ENCODE measurements around the gene FBN1.
A peak's percentile ranks its signal among the peaks of the same experiment; 100 is the strongest.

FBN1 gene

DNA sequence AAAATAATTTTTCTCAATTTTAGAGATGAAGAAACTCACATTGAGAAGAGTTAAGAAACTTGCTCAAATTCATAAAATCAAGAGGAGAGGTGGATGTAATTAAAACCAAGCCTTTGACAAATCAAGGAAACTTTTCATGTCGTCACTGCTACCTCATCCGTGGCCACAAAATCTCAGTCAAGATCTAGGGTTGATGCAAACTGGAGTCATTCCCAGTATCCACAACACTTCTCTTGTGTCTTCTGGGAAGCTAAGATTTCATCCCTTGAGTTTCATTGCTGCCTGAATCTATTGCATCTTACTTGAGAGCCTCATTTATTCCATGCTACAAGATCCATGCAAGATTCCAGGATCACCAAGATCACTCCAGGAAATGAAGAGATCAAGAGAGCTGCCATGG, 5.4 kb upstream of the FBN1 start:
- no peak for DNase-seq

DNA sequence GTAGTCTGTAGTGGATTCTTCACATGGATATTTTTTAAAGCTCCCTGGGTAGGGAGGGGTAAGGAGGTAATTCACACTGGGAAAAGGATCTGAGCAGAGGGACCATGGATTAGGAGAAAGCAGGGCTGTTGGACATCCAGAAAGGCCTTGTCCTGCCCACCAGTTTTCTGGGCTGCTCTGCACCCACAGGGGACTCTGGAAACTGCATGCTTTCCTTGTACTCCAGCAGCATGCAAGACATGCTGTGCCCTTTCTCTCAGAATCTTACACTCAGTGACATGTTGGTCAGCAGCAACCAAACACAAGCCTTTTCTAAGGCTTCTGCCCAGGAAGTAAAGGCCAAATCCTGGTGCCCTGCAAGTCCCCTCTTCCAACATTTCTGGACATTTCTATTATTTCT, 2.5 kb upstream of the FBN1 start:
- no peak for DNase-seq

DNA sequence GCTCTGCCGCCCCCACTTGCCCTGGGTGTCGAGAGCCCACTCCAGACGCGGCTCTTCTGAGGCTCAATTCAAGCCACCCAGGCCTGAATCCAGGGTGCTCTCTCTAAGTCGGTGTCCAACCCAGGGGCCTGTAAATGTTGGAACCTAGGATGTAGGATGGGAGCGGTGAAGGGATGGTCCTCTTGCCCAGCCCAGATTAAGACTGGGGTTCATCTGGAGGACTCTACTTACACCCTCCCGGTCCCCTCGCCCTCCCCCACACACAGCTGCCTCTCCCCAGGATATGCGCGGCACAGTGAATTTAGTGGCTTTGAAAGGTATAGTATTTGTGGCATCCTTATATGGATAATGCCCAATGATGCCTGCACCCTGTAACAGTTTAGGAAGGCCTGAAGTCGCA, 822 bp upstream of the FBN1 start:
- no peak for DNase-seq

DNA sequence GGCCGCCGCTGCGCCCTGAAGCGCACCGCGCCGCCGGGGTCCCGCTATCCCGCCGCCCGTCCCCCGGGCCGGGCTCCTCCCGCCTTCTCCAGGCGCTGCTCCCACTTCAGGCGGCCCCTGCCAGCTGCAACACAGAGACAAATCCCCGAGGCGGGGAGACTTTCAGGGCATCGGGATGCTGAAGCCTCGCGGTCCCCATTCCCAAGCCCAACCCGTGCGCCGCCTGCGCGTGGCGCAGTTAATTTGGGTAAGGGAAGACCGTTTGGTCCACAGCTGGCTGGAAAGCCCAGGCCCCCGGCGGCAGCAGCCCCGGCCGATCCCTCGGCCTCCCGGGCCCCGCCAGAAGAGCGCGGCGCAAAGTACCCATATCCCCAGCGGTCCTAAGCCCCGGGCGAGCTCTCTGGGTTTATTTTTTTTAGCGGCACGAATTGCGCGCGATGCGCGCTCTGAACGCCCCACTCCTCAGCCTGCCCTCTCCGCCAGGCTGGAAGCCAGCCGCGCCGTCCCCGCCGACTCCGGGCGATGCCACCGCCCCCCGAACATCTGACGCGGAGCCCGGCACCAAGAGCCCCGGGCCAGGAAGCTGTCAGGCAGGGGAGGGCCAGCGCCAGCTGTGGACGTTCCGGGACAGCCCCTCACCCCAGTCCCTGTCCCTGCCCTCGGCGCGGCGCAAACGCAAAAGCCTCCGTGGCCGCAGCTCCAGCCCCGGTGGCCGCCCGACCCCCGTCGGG, 517 bp downstream of the FBN1 start:
- DNase-seq, result peak; percentile 64

DNA sequence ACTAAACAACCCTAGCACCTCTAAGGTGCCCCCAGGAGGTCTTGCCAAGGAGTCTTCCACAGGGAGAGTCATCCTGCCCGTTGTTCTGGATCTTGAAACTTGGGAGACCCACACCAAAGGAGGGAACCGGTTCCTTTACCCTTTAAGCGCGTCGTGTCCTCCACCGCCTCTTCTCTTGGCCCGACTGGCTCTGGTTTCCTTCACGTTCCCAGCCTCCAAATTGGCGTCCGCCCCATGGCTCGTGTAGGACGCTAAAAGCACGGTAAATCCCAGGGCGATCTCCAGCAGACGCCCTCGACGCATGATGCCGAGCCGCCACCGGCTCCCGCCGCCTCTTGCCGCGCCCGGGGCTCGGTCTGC, 1.1 kb downstream of the FBN1 start:
- no peak for DNase-seq

DNA sequence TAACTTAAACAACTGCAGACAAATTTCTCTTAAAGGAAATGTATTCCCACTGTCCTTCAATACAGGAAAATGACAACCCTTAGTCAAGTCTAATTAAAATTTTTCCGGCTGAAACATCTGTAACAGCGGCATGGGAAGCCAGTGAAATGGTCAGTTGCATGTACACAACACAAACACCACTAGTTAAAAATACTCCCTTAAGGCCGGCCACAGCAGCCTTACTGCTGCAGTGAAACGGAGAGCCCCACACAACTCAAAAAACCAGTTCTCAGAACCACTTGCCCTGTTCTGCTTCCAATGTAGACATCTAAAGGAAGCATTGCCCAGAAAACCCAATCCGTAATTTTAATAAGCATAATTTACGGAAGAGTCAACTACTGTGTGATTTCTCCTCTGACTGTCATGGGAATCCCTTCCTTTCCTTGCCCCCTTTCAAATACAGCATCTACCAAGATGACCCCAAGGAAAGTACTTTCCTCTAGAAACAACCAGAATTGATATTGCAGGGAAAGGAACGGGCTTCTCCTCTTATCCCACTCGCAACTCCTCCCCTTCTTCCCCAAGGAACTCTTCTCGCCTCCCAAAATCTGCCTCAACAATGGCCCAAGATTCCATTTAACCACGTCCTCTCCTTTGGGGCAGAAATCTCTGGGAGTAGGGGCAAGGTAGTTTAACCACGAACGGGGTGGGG, 1.6 kb downstream of the FBN1 start:
- no peak for DNase-seq

DNA sequence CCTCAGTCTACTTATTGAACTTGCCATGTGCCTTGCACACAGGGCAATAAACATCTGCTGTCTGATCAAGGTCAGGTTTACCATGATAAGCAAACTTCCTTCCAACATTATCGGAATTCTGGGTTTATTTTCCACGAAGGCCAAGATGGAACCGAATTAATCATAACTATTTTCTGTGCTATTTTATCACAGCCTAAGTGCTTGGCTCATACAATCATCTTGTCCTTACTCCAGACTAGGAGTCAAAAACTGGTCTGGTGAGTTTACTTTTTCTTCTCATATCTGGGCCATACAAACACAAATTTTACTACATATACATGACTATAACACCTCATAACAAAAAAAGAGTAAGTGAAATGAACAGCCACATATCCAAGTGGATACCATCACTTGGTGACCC, 2.3 kb downstream of the FBN1 start:
- DNase-seq, result no peak

DNA sequence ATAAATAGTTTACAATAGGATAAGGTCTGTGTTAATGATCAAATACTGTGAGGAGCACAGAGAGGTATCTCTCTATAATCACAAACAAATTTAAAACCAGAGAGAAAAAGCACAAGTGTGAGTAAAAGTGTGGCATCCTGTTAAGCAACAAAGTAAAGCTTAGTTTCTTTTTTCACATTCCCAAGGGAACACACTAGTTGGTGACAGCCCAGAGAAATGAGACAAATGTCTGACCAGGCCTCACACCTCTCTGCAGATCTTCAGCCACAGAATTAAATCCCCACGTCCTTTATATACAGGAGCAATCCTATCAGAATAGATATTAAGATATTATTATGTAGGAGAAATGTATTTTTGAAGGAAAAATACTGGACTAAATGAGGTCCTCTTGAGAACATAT, 2.7 kb downstream of the FBN1 start:
- DNase-seq, result no peak

DNA sequence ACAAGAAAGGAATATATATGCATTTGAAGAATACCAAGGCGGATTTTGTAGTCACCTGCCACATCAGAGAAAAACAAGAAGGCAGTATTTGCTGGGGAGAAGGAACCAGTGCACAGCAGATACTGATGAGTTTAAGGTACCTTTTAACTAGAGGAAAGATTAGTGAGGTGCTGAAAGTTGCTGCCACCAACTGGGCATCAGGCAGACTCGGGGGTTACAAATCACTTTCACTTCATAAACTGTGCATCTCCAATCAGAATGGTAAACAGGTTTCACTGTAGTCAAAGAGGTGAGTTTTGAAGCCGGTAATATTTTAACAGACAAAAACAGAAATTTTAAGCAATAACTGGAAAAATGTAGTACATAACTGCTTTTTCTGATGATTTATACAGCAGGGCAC, 4.1 kb downstream of the FBN1 start:
- peak; percentile 51 for DNase-seq

DNA sequence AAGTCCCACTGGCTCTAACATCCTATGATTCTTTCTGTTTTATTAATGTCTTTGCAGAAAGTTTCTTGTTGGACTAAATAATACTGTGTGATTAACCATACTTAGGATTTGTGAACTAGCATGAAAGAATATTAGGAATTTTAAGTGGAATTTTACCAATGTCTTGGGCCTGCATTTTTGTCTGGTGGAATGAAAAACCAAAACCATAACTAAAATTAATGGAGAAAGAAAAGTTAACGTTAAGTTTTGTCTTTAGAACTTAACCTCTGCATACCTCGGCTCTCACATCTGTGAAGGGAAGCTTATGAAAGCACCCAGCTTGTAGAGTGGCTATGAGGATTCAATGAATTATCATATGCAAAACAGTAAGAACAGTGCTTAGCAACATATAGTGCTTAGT, 6.5 kb downstream of the FBN1 start:
- peak; percentile 41 for DNase-seq

DNA sequence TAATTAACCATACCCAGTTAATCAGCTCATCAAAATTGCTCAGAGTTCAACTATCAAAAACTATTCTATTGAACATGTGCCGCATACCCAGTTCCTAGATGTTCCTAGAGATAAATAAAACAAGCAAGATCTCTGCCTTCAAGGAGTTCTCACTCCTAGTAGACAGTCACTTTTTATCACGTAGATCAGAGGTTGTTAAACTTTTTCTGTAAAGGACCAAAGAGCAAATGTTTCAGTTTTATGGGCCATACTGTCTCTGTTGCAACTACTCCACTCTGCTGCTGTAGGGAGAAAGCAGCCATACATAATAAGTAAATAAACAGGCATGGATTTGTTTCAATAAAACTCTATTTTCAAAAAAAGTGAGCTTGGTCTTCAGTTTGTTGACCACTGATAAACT, 7.9 kb downstream of the FBN1 start:
- DNase-seq, result no peak

DNA sequence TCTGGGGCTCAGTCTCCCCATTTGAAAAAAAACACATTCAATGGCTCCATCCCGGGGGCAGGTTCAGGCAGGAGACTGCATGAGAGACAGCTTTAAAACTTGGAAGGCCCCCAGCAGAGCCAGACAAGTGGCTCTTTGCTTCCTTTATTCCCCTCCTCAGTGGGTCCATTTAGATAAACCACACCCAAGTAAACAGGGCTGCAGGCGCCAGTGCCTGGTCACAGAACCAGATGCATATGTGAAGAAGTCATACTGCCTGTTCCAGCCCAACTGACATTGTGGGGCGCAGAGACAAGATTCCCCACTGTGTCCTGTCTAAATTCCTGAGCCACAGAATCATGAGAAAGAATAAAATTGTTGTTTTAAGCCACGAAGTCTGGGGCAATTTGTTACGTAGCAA, 9.0 kb downstream of the FBN1 start:
- peak; percentile 53 for DNase-seq

DNA sequence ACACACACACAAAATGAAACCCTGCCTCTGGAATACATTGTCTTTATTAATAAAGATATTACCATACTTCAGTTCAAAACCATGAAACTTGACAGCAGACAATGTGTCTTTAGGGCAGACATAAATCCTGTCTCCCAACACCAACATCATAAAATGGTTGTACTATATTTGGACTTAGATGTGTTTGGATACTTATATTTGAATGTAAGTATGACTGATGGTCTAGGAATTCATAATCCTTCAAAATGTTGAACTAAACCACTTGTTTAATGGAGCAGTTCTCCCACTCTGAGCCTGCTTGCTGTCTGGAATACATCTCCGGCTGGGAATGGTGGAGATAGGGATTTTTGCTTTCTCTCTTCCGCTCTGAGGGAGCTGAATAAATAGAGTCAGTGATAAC, 10.6 kb downstream of the FBN1 start:
- DNase-seq, result peak; percentile 88

DNA sequence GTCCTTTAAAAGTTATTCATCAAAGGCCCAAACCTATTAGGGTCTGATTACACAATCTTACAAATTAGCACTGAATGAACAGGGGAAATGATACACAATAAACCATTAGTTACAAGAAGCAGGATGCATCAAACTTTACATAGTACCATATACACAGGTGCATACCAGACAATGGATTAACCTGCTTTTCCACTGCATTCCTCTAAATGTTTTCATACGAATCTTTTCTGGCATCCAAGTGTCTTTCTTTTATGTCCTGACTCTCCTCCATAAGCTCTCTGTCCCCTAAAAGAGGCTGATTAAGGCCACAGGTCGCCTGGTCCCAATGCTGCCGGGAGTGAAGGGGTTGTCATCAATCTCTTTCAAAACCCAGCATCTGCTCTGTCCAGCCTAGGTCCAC, 11.4 kb downstream of the FBN1 start:
- DNase-seq, result no peak

DNA sequence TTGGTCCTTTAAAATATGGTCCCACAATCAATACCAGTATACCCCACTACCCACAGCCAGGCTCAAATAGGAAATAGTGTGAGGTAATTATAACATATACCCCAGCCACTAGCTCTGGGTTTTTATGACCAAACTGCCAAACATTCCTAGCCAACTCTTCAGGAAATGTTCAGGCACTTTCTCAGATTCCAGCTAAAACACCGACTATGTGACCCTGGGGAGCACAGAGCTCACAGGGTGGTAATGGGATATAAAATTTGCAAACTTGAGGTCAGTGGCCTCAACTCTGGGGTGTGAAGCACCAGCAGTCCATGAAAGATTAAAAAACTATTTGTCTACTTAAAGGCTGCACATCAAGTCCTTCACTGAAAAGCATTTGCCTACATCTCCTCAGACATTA, 12.9 kb downstream of the FBN1 start:
- peak; percentile 59 for DNase-seq

DNA sequence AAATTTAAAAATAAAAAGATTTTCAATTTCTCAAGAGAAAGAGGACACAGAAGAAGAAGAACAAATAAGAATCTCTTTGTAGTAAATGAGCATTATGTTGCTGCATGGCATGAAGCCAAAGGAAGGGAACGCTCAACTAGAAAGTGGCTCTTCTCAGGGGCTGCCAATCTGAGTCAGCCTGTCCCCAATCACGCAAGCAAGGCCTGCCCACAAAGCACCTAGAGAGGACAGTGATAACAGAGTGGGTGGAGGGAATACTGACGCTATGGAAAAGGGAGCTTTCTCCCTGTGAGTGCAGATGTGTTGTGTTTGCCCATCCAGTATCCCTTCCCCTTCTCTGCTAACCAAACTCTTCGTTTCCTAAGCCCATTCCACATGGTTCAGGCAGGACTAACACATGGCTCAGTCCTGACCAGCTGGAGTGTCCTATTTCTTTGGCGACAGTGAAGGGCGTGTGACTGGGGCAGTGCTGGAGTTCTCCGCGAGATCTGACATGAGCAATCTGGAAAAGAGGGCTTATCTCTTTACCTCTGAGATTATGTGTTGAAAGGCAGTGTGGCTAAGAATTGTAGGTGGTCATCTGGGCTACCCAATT, 14.2 kb downstream of the FBN1 start:
- no peak for DNase-seq

DNA sequence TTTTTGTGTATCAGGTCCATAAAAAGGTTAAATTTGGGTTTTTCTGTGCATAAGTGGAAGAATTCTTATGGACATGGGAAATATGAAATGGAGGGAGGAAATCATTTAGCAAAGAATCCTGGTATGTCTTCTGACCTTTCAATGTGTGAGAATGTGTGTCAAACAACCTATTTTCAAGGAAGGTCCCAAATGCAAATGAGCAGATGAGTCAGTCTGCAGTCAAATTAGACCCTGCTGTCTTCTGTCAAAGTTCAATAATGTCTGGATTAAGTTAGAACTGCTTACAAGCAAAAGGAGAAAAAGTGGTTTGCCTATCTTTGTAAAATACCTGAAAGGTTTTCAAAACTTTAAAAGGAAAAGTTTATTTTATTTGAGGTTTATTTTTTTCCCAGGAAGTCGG, 15.3 kb downstream of the FBN1 start:
- no peak for DNase-seq

DNA sequence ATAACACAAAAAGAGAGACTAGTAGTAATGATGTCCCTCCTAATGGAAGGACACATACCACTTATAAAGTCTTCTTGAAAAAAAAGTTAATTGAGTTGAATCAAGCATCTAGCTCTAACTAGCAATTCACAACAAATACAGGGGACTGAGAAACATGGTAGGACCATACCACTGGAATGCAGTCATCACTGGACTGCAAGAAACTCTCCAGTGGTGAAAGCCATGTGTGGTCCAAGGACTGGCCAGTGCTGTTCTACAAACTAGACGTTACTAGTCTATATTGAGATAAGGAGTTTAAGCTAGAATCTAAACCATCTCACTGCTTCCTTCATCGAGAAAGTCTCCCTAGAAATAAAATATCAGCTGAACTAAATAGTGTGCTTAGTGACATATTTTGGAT, 16.7 kb downstream of the FBN1 start:
- no peak for DNase-seq

DNA sequence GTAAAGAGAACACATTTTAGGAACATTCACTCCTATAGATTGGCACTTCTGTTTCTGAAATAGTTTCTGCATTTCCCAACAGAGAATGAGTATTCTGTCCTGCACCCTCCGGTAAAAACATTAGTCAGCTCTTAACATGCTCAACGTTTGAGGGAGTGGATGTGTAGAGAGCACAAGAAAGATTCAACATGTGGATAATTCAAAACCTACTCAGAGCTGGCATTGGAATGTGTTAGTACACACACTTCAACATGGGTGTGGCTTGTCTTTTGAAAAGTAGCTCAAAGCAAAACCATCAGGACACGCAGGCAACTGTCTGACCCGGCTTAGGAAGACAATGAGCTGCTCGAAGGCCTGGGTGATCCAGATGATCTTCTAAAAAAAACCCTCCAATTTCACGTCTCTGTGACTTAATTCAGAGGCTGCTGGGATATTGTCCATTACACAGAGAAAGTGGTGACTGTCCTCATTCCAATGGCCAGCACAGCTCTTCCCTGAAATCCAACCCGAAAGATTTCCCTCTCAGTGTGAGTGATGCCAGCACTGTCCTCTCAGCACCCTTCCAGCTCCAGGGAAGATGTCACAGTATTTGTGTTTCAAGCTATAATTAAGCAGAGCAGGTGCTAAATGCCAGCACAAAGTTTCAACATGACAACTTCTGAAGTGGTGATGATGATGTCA, 18.1 kb downstream of the FBN1 start:
- DNase-seq, result peak; percentile 73

DNA sequence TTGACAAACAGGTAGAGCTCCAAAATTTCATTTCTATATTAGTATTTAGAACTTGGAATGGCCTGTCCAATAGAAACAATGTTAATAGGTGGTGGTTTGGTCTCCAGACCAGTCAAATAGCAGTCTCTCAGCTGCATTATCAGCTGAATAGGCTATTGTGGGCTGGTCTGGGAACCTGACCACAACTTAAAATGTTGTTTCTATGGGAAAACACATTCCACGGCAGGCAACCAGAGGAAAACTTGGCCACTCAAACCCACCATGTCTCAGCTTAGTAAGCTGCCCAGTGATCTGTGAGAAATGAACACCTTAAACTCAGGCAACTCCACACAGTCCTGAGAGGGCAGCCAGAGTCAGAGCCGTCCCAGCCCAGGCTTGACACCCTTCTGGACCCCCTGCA, 20.4 kb downstream of the FBN1 start:
- DNase-seq, result no peak

DNA sequence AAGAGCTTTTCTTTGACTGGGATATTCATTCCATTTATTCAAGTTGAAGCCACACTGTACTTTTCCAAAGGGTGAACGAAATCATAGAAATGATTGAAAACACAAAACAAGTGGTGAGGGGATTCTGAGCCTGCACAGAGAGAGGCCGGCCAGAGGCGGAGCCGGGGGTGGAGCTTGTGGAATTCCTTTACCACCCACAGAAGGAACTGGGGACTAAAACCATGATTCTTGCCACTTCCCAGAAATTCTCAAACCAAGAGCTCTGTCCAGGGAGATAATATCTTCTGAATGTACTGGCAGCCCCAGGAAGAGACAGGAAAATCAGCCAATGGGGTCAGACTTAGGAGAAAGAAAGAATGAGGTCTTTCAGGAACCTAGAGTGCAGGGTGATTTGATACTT, 20.8 kb downstream of the FBN1 start:
- no peak for DNase-seq

DNA sequence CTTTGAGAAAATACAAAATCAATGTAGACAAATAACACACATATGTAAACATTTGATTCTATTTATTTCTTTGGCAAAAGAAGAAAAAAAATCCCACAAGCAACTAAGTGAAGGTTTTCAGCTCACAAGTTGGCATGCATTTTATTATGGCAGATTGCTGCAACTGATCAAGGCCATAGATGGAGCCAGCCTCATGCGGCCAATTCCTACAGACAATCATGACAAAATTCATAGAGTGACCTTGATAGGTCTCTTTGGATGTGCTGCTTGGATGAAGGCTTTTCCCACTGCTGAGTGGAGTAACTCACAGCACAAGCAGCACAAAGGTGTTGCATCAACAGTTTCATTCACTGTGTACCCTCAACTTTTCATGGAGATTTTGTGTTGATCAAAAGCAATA, 22.1 kb downstream of the FBN1 start:
- DNase-seq, result no peak

DNA sequence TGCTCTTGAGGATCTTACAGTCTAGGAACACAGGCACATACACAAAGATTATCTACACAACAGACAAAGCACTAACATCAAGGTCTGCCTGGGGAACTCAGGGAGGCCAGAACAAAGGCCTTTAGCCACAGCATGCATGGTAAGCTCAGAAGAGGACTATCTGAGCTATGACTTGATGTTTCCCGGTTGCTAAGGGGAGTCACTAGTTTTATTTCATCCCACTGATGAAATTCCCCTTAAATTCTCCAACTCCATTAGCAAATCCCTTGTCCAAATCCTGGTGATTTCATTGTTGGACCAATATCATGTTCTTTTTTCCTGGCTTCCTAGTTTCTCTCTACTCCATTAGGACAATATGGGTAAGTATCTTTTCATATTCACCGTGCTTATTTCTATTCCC, 23.3 kb downstream of the FBN1 start:
- DNase-seq, result no peak

DNA sequence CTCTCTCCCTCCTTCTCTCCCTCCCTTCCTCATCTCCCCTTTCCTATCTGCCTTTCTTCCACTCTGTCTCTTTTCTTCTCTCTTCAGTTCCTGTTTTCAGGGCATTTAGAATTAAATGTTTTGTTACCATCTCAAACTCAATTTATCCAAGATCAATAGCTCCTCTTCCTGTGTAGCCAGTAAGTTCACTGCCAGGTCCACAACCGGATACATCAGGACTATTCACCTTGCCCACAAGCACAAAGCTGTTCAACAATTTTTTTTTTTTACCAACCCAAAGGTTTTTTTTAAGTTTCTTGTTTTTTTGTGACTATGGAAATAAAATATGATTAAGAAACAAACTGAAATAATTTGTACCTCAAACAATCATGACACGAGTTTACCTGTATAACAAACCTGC, 26.1 kb downstream of the FBN1 start:
- DNase-seq, result no peak
